Kidney glomerular epithelial cell (primary cell): ENCODE measurements around the gene HAO1.

ENCODE experiments used
- DNase-seq: peaks from one replicate; lab custom pipeline; 2025; lab: John Stamatoyannopoulos, UW

The HAO1 gene

GRCh38 chr20:7926767-7927166 lies 13.5 kb downstream of the HAO1 start:
- DNase-seq = peak; percentile 17

GRCh38 chr20:7926323-7926722 lies 13.9 kb downstream of the HAO1 start:
- no peak for DNase-seq

GRCh38 chr20:7924692-7925091 lies 15.6 kb downstream of the HAO1 start:
- peak; percentile 26 for DNase-seq

- DNase-seq = no peak
Measured at GRCh38 chr20:7916648-7917047, 23.6 kb downstream of the HAO1 start.

GRCh38 chr20:7912551-7912950 lies 27.7 kb downstream of the HAO1 start:
- no peak for DNase-seq

- no peak for DNase-seq
Measured at GRCh38 chr20:7911586-7912330, 28.5 kb downstream of the HAO1 start.

- DNase-seq = no peak
Measured at GRCh38 chr20:7908905-7909304, 31.4 kb downstream of the HAO1 start.

- DNase-seq = no peak
Measured at GRCh38 chr20:7903429-7903828, 36.8 kb downstream of the HAO1 start.

- no peak for DNase-seq
Measured at GRCh38 chr20:7902879-7903278, 37.4 kb downstream of the HAO1 start.

GRCh38 chr20:7897781-7898364 lies 42.4 kb downstream of the HAO1 start:
- no peak for DNase-seq

- no peak for DNase-seq
Measured at GRCh38 chr20:7893014-7893730, 47.1 kb downstream of the HAO1 start.

- no peak for DNase-seq
Measured at GRCh38 chr20:7891705-7892104, 48.6 kb downstream of the HAO1 start.

GRCh38 chr20:7889736-7890135 lies 50.5 kb downstream of the HAO1 start:
- no peak for DNase-seq

- DNase-seq = no peak
Measured at GRCh38 chr20:7883741-7884140, 56.5 kb downstream of the HAO1 start.

- DNase-seq = no peak
Measured at GRCh38 chr20:7883309-7883708, 56.9 kb downstream of the HAO1 start.

- no peak for DNase-seq
Measured at GRCh38 chr20:7882076-7882475, 58.2 kb downstream of the HAO1 start.

GRCh38 chr20:7881551-7881950 lies 58.7 kb downstream of the HAO1 start:
- no peak for DNase-seq

GRCh38 chr20:7879883-7880282 lies 60.4 kb downstream of the HAO1 start:
- DNase-seq = no peak

GRCh38 chr20:7868108-7868507 lies 72.2 kb downstream of the HAO1 start:
- DNase-seq = no peak

- no peak for DNase-seq
Measured at GRCh38 chr20:7866285-7866684, 74.0 kb downstream of the HAO1 start.

- DNase-seq = peak; percentile 66
Measured at GRCh38 chr20:7859356-7859802, 80.9 kb downstream of the HAO1 start.

GRCh38 chr20:7858734-7859250 lies 81.5 kb downstream of the HAO1 start:
- no peak for DNase-seq

- peak; percentile 44 for DNase-seq
Measured at GRCh38 chr20:7856756-7857155, 83.5 kb downstream of the HAO1 start.
